ENCODE measurements around the gene CLRN3. TPM values are rescaled to one million over a fixed set of nuclear protein-coding genes. Genes with fewer than 3 reads are reported as not detected.
A peak's percentile ranks its signal among the peaks of the same experiment; 100 is the strongest.

Gene CLRN3
- total and polyA plus RNA-seq, 12 donors: not detected

DNA sequence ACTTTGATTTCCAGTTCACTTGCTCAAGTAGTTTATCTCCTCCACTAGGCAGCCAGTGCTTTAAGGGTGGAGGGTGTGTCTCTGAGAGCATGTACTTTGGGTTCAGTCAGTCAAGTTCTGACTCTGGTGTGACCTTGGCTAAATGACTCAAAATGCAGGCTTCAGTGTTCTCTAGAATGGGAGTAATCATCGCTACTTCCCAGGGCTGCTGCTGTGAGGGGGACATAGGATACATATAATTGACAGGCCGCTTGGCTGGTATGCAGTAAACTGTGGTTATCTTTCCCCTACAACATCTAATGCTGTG is 17.7 kb upstream of the CLRN3 start:
- Histone ChIP-seq H3K27me3 (peaks cover 0 to 6% (median 0%) of the 10 kb centered on the region in 7 donors), H3K9me3 (no peaks in the 10 kb centered on the region), H3K4me1 (peaks cover 2 to 83% (median 54%) of the 10 kb centered on the region in 9 donors), H3K36me3 (no peaks in the 10 kb centered on the region), H3K4me3 (no peak overlapping the region), H3K27ac (peak overlapping the region in 6 of 10 donors; percentile 9 to 96 (median 88))
- DNase-seq: no peak
- TF ChIP-seq, protein P1, sequence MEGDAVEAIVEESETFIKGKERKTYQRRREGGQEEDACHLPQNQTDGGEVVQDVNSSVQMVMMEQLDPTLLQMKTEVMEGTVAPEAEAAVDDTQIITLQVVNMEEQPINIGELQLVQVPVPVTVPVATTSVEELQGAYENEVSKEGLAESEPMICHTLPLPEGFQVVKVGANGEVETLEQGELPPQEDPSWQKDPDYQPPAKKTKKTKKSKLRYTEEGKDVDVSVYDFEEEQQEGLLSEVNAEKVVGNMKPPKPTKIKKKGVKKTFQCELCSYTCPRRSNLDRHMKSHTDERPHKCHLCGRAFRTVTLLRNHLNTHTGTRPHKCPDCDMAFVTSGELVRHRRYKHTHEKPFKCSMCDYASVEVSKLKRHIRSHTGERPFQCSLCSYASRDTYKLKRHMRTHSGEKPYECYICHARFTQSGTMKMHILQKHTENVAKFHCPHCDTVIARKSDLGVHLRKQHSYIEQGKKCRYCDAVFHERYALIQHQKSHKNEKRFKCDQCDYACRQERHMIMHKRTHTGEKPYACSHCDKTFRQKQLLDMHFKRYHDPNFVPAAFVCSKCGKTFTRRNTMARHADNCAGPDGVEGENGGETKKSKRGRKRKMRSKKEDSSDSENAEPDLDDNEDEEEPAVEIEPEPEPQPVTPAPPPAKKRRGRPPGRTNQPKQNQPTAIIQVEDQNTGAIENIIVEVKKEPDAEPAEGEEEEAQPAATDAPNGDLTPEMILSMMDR (IDR thresholded peaks at IDR 0.05): no peak
- intact Hi-C loops (cut with DNase I): no loop called here
- WGBS, 2 donors: 91 to 98% methylated on average over 2 of the region's 2 CpGs
- ATAC-seq: no peak

DNA sequence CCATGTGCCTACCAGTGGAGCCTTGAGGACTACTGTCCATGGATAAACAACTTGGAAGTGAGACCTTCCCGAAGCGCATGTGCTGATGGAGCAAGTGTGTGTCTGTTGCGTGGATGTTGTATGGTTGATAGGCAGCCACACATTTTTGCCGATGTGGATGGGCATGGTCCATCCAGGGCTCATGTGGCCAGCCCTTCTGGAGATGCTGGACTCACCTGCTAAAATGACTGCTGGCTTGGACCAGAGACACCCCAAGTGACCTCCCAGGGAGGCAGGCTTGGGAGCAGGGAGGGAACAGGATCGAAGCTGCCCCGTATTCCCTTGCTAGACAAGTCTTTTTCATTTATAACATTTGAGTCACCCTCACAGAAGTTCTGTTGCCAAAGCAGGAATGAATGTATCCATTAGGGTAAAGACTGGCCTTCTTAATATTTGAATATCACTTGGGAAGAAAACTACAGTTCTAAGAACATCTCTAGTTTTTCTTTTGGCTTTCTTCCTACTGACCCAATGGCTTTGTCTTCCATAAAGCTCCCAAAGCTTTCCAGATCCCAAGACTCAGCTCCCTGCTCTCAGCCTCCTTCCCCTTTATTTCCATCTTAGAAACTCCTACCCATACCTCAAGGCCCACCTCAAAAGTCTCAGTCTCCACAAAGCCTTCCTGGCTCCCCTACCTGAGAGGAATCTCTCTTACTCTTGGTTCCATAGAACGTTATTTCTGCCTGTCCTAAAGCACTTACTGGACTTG is 17.1 kb upstream of the CLRN3 start:
- DNase-seq (no peak), ATAC-seq (no peak)
- H3K4me1 ChIP-seq: peaks cover 2 to 78% (median 54%) of the 10 kb centered on the region in 9 donors
- H3K4me3 ChIP-seq: no peak overlapping the region
- peak overlapping the region in 4 of 10 donors; percentile 9 to 96 (median 89) for H3K27ac ChIP-seq
- no peaks in the 10 kb centered on the region for H3K9me3 ChIP-seq
- TF ChIP-seq, protein P1 (IDR thresholded peaks at IDR 0.05): no peak
- no peaks in the 10 kb centered on the region for H3K36me3 ChIP-seq
- WGBS, 2 donors: 87 to 91% methylated on average over 7 of the region's 7 CpGs
- intact Hi-C loops (cut with DNase I): loop anchor here in 5 of 10 donors (5.0 to 10.0 kb wide), 3 partner anchors 102 to 245 kb away; no protein-coding TSS in a partner anchor
- peaks cover 0 to 6% (median 0%) of the 10 kb centered on the region in 7 donors for H3K27me3 ChIP-seq

DNA sequence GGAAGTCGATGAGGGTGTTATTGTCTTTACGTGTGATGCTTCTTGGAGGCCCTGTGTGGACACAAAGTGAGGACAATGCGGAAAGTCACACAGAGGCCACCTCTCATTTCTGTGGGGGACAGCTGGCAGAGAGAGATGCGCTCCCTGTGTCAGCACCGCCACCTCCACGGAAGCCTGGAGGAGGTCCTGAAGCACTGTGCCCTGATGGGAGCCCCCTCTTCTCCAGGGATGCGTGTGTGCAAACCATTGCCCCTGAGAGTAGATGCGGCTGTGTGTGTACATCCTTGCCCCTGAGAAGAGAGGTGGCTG is 16.2 kb upstream of the CLRN3 start:
- DNase-seq (no peak), ATAC-seq (no peak)
- 87 to 90% methylated on average over 8 of the region's 8 CpGs for WGBS, 2 donors
- H3K9me3 ChIP-seq: no peaks in the 10 kb centered on the region
- intact Hi-C loops (cut with DNase I): loop anchor here in 5 of 10 donors (5.0 to 10.0 kb wide), 3 partner anchors 103 to 246 kb away; no protein-coding TSS in a partner anchor
- peaks cover 0 to 6% (median 0%) of the 10 kb centered on the region in 7 donors for H3K27me3 ChIP-seq
- H3K4me3 ChIP-seq: no peak overlapping the region
- H3K36me3 ChIP-seq: no peaks in the 10 kb centered on the region
- peaks cover 2 to 68% (median 48%) of the 10 kb centered on the region in 9 donors for H3K4me1 ChIP-seq
- TF ChIP-seq, protein P1 (IDR thresholded peaks at IDR 0.05): no peak
- peak overlapping the region in 6 of 10 donors; percentile 90 to 96 (median 94) for H3K27ac ChIP-seq

DNA sequence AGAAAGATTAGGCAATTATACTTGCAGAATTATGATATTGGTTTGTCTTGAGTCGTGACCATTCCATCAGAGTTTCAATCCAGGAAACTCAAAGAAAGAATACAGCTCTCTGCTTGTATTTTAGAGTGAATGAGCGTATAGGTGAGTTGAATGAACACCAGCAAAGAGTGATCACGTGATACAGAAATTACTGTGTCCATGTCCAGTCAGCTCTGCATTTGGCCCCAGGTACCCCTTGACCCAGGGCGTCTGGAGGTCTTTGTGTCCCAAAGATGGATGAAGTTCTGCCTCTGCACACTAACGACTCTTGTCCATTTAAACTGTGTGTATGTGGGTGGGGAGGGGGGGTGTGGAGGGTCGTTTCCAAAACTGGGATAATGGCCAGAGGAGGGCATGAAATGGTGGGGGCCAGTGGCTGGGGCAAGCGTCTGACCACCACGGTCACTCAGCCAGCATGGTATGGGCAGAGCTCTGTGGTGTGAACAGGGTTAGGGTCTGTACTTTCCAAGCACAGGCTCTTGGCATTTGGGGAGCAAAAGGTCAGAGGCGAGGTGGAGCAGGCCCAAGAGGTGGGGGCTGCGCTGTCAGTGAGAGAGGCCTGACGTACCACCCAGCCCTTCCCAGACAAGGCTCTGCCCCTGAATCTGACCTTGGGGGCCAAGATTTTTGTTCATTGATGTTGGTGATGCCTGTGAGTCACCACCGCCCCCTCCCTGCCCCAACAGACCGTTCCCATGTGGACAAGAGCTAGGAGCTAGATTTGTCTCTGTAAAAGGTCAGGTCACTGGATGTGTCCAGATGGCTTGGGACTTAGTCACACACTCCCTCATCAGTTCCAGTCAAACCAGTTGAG is 15.6 kb upstream of the CLRN3 start:
- ATAC-seq (peak in 5 of 8 donors; percentile 23 to 84 (median 58)), DNase-seq (peak in 1 of 2 donors; percentile 51)
- Histone ChIP-seq H3K4me1 (peaks cover 2 to 63% (median 42%) of the 10 kb centered on the region in 9 donors), H3K36me3 (no peaks in the 10 kb centered on the region), H3K27me3 (peaks cover 0 to 6% (median 0%) of the 10 kb centered on the region in 7 donors), H3K9me3 (no peaks in the 10 kb centered on the region), H3K4me3 (peak overlapping the region; percentile 66 to 92 (median 76)), H3K27ac (peak overlapping the region in 9 of 10 donors; percentile 85 to 96 (median 91))
- 59 to 67% methylated on average over 13 of the region's 13 CpGs for WGBS, 2 donors
- TF ChIP-seq, protein P1 (IDR thresholded peaks at IDR 0.05): no peak
- intact Hi-C loops (cut with DNase I): loop anchor here in 5 of 10 donors (5.0 to 10.0 kb wide), 3 partner anchors 104 to 246 kb away; no protein-coding TSS in a partner anchor

Measured in heart right ventricle (tissue), 16 donors.